Suprapubic skin (tissue), 4 donors: ENCODE results near the gene LMOD3. TPM values are rescaled to one million over a fixed set of nuclear protein-coding genes. Genes with fewer than 3 reads are reported as not detected.

Source experiments
- DNase-seq, 2 donors: peaks; one replicate each; pipeline ENCODE4 v3.0.0-alpha.2; 2019; ENCODE audit warnings: low spot score in 2 of 2
- H3K27ac ChIP-seq: fragments of 200-600 bp; sonication (generic); one replicate; pipeline ENCODE4 v1.5.1; 2019
- H3K27me3 ChIP-seq: fragments of 200-600 bp; sonication (generic); one replicate; pipeline ENCODE4 v1.5.1; 2019
- H3K36me3 ChIP-seq: fragments of 200-600 bp; sonication (generic); one replicate; pipeline ENCODE4 v1.5.1; 2019
- H3K4me1 ChIP-seq: fragments of 200-600 bp; sonication (generic); one replicate; pipeline ENCODE4 v1.5.1; 2019
- H3K4me3 ChIP-seq: fragments of 200-600 bp; sonication (generic); one replicate; pipeline ENCODE4 v1.5.1; 2019; ENCODE audit warnings: mild to moderate bottlenecking
- H3K9me3 ChIP-seq: fragments of 200-600 bp; sonication (generic); one replicate; pipeline ENCODE4 v1.5.1; 2019
- EP300 ChIP-seq: sonication (generic); formaldehyde crosslinking; IDR thresholded peaks from one replicate; pipeline ENCODE4 v1.6.1; 2017; ENCODE audit warnings: antibody characterized with exemption
- POLR2A ChIP-seq, 2 donors: fragments of 450-650 bp; IDR thresholded peaks; one replicate each; pipeline ENCODE4 v1.6.1; 2017; ENCODE audit warnings: antibody characterized with exemption in 2 of 2, mild to moderate bottlenecking in 2 of 2, moderate library complexity in 2 of 2
- POLR2AphosphoS5 ChIP-seq, 3 donors: sonication (generic); formaldehyde crosslinking; IDR thresholded peaks; one replicate each; pipeline ENCODE4 v1.6.1; 2017; ENCODE audit warnings: antibody characterized with exemption in 3 of 3
- WGBS: methylation state at CpG from one replicate; pipeline ENCODE4 v1.1.5; 2018; 5-methylcytosine and 5-hydroxymethylcytosine counted together
- total RNA-seq, 4 donors: library from RNA; depleted of rRNA; stranded (reverse); fragments of >200 nt; gene quantifications; one replicate each; pipeline ENCODE4 v1.1.0, GENCODE V29; 2016
- TF ChIP-seq, protein P1 (sequence below), 2 donors: fragments of 200-600 bp in 1 of 2; fragments of 450-650 bp in 1 of 2; sonication (generic) in 1 of 2; IDR thresholded peaks; one replicate each; pipeline ENCODE4 v1.5.1; 2016 to 2019; ENCODE audit warnings: antibody characterized with exemption in 2 of 2, mild to moderate bottlenecking in 1 of 2, moderate library complexity in 1 of 2

Gene LMOD3
- total RNA-seq, result under 1 TPM in 1 of 4 donors, not detected in 3; 0.40 TPM

DNA sequence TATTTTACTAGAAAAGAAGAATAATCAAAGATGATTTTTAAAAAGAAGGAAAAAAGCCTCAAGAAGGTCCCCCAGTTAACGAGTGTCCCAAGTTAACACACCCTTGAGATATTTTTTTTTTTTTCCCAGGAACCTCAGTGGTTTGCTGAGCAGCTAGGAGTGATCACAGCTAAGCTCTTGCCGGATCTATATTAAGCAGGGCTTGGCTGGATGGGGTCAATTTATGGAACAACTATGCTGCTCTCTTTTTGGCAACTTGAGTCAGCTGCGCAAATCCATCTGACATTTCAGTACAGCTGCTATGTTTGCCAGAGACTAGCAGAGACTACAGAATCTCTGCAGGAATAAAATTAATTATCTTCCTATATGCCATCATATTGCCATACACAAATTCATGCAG is at the start of gene LMOD3:
TSS of gene LMOD3 (minus strand) at position 193 of the 400 bp plus-strand sequence. CDS start 209 bp downstream, outside the sequence.
- Histone ChIP-seq H3K27me3 (no peaks in the 10 kb centered on the region), H3K36me3 (no peaks in the 10 kb centered on the region), H3K27ac (no peak within 1 kb of the TSS), H3K4me1 (peaks cover 7% of the 10 kb centered on the region), H3K4me3 (no peak within 1 kb of the TSS), H3K9me3 (no peaks in the 10 kb centered on the region)
- WGBS, result 82% methylated on average over 3 of the region's 3 CpGs
- DNase-seq, result no peak
- TF ChIP-seq EP300, result no peak
- TF ChIP-seq, protein P1, sequence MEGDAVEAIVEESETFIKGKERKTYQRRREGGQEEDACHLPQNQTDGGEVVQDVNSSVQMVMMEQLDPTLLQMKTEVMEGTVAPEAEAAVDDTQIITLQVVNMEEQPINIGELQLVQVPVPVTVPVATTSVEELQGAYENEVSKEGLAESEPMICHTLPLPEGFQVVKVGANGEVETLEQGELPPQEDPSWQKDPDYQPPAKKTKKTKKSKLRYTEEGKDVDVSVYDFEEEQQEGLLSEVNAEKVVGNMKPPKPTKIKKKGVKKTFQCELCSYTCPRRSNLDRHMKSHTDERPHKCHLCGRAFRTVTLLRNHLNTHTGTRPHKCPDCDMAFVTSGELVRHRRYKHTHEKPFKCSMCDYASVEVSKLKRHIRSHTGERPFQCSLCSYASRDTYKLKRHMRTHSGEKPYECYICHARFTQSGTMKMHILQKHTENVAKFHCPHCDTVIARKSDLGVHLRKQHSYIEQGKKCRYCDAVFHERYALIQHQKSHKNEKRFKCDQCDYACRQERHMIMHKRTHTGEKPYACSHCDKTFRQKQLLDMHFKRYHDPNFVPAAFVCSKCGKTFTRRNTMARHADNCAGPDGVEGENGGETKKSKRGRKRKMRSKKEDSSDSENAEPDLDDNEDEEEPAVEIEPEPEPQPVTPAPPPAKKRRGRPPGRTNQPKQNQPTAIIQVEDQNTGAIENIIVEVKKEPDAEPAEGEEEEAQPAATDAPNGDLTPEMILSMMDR (IDR thresholded peaks at IDR 0.05), result no peak
- TF ChIP-seq POLR2A (IDR thresholded peaks at IDR 0.05), result no peak
- TF ChIP-seq POLR2AphosphoS5 (IDR thresholded peaks at IDR 0.05), result no peak

DNA sequence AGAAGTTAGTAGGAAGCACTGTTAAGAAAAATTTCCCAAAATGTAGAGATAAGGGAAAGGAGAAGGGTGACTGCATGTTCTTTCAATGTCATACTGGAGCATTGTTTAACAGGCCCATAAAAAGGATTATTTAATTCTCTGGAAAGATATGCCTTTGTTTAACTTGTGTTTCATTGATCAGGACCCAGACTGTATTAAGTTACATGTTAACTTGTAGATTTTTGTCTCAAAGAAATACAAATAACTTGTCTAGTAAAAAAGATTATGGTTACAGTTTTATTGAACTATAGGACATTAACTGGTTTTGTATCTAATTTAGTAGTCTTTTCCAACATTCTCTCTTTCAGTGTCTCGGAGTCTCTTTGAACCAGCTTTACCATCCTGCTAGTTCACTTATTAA is 49.7 kb upstream of the LMOD3 start:
- Histone ChIP-seq H3K4me3 (no peak overlapping the region), H3K4me1 (peaks cover 3% of the 10 kb centered on the region), H3K36me3 (peaks cover 47% of the 10 kb centered on the region), H3K27ac (no peak overlapping the region), H3K9me3 (no peaks in the 10 kb centered on the region), H3K27me3 (no peaks in the 10 kb centered on the region)
- WGBS, result 98% methylated on average over 1 of the region's 1 CpG
- DNase-seq, result no peak
- TF ChIP-seq, protein P1 (IDR thresholded peaks at IDR 0.05), result no peak
- TF ChIP-seq EP300, result no peak
- TF ChIP-seq POLR2A (IDR thresholded peaks at IDR 0.05), result no peak

DNA sequence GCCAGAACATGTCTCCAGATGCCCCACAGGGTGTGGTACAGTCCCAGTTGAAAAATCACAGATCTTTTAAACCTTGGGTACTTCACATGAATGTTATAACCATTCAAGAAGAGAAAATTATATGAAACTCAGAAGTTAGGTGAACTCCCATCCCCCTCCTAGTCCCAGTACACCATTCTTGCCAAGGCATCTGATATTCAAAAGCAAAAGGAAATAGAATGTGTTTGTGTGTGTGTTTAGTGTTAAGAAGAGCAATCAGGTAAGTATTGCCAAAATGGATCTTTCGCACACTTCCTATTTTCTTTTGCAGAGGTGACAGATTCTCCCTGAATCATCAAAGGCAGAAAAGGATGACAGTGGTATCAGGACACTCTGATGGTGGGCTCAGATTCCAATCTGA is 44.1 kb upstream of the LMOD3 start:
- TF ChIP-seq, protein P1 (IDR thresholded peaks at IDR 0.05), result no peak
- TF ChIP-seq POLR2A (IDR thresholded peaks at IDR 0.05) (no peak), POLR2AphosphoS5 (IDR thresholded peaks at IDR 0.05) (no peak), EP300 (no peak)
- Histone ChIP-seq H3K27me3 (no peaks in the 10 kb centered on the region), H3K4me3 (no peak overlapping the region), H3K9me3 (no peaks in the 10 kb centered on the region), H3K27ac (no peak overlapping the region), H3K4me1 (peaks cover 3% of the 10 kb centered on the region), H3K36me3 (peaks cover 9% of the 10 kb centered on the region)
- WGBS, result 84% methylated on average over 1 of the region's 1 CpG
- DNase-seq, result no peak

DNA sequence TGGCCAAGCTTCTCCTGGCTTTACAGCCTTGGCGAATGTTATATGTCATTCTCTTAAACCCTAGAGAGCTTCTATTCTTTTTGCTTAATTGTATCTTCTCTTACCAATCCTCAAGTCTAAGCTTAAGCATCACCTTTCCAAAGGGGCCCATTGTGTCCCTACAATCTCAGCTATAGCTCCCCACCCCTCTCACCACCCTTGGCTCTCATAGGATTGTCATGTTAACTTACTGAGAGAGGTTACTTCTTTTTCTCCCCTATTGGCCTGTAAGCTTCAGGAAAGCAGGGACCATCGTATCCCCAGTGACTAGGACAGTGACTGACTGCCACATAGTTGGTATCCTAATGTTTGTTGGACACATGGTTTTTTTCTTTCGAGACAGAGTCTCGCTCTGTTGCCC is 43.3 kb upstream of the LMOD3 start:
- Histone ChIP-seq H3K27ac (no peak overlapping the region), H3K27me3 (no peaks in the 10 kb centered on the region), H3K9me3 (no peaks in the 10 kb centered on the region), H3K4me1 (no peaks in the 10 kb centered on the region), H3K4me3 (no peak overlapping the region), H3K36me3 (peaks cover 2% of the 10 kb centered on the region)
- TF ChIP-seq, protein P1 (IDR thresholded peaks at IDR 0.05), result no peak
- TF ChIP-seq EP300 (no peak), POLR2AphosphoS5 (IDR thresholded peaks at IDR 0.05) (no peak)
- 93% methylated on average over 4 of the region's 4 CpGs for WGBS
- no peak for DNase-seq

DNA sequence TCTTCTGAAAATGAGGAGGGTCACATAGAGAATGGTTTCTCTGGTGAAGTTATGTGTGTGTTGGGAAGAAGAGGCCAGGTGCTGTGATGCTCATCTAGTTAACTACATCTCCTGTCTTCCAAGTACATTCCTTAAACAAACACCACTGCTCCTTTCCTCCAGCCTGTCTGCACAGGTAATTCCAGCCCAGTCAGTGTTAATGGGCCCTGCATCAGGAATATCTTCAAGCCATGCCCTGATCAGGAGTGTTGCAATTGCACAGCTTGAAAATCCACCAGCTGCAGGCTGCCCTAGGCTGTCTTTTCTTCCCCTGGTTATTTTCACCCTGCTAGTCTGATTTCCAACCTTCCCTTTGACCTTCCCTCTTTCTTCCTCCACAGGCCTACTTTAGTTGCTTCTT is 41.9 kb upstream of the LMOD3 start:
- TF ChIP-seq EP300, result no peak
- TF ChIP-seq POLR2A (IDR thresholded peaks at IDR 0.05), result no peak
- TF ChIP-seq, protein P1 (IDR thresholded peaks at IDR 0.05), result no peak
- no peak for TF ChIP-seq POLR2AphosphoS5 (IDR thresholded peaks at IDR 0.05)
- no peak for DNase-seq
- Histone ChIP-seq H3K36me3 (no peaks in the 10 kb centered on the region), H3K4me1 (no peaks in the 10 kb centered on the region), H3K27ac (no peak overlapping the region), H3K4me3 (no peak overlapping the region), H3K27me3 (no peaks in the 10 kb centered on the region), H3K9me3 (no peaks in the 10 kb centered on the region)
